A375 (cell line): ENCODE measurements around the gene LEP. TPM values are rescaled to one million over a fixed set of nuclear protein-coding genes. Genes with fewer than 3 reads are reported as not detected.

Experiments
- small RNA-seq: library from RNA; depleted of rRNA; stranded (forward); fragments of <200 nt; gene quantifications from one replicate; pipeline ENCODE3, GENCODE V24; 2014
- total RNA-seq: library from RNA; depleted of rRNA; stranded (reverse); fragments of >200 nt; shearing (Covaris generic); gene quantifications from 2 replicates; pipeline ENCODE4 v1.2.3, GENCODE V29; 2014; rRNA removed

Gene LEP
- total RNA-seq: not detected in 2 replicates

DNA sequence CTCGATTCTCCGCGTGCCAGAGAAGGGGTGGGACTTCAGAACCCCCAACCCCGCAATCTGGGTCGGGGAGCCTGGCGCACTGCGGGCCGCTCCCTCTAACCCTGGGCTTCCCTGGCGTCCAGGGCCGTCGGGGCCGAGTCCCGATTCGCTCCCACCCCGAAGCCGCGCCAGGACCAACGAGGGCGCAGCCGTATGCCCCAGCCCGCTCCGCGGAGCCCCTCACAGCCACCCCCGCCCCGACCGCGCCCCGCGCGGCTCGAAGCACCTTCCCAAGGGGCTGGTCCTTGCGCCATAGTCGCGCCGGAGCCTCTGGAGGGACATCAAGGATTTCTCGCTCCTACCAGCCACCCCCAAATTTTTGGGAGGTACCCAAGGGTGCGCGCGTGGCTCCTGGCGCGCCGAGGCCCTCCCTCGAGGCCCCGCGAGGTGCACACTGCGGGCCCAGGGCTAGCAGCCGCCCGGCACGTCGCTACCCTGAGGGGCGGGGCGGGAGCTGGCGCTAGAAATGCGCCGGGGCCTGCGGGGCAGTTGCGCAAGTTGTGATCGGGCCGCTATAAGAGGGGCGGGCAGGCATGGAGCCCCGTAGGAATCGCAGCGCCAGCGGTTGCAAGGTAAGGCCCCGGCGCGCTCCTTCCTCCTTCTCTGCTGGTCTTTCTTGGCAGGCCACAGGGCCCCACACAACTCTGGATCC is at the start of gene LEP:
TSS of gene LEP (plus strand) at position 583 of the 691 bp plus-strand sequence. CDS start 10,741 bp downstream, outside the sequence.

Small RNA genes lying within 50 kb of the gene (small RNA-seq; reads per million reads assigned to genes)
- gene MIR129-1: not detected

Other genes with a start within 250 kb of the LEP start
- not detected in 2 replicates for gene LRRC4, start 209.8 kb upstream of the LEP start, total RNA-seq
- 73.9 and 76.8 TPM in 2 replicates for gene RBM28, start 102.6 kb downstream of the LEP start, total RNA-seq
- 0.05 TPM in 1 of 2 replicates, not detected in the other for gene PRRT4, start 120.4 kb downstream of the LEP start, total RNA-seq
- 59.7 and 65.2 TPM in 2 replicates for gene IMPDH1, start 168.7 kb downstream of the LEP start, total RNA-seq
- 8.9 and 10.9 TPM in 2 replicates for gene HILPDA, start 214.6 kb downstream of the LEP start, total RNA-seq
- gene METTL2B, start 235.5 kb downstream of the LEP start, total RNA-seq: 37.5 and 43.4 TPM in 2 replicates